GM12873 (cell line): ENCODE data around the gene ANAPC4.

Source experiments
- TF ChIP-seq, protein P1 (sequence below): IDR thresholded peaks from 2 replicates; pipeline ENCODE4 v1.5.1; 2012; ENCODE audit warnings: low read depth, mild to moderate bottlenecking, moderate library complexity, low read length, control low read depth; ENCODE audit not compliant: insufficient read depth; ENCODE audit errors: missing control alignments

Gene ANAPC4

DNA sequence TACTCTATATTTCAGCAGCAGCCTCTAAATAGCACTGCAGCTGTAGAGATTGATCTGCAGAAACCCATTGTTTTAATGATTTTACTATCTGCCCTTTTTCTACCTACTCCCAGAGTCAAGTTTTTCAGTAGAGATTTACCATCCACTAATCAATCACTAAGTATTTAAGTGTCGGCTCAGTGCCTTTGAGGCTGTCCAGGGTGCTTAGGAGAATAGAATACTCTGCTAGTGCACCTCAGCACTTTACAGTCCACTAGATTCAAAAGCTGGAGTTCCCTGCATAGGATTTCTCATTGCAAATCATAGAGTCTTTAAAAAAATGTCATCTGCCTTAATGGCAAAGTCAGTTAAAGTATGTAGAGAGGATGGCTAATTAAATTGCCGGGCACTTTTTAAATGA is 29.6 kb upstream of the ANAPC4 start:
- TF ChIP-seq, protein P1, sequence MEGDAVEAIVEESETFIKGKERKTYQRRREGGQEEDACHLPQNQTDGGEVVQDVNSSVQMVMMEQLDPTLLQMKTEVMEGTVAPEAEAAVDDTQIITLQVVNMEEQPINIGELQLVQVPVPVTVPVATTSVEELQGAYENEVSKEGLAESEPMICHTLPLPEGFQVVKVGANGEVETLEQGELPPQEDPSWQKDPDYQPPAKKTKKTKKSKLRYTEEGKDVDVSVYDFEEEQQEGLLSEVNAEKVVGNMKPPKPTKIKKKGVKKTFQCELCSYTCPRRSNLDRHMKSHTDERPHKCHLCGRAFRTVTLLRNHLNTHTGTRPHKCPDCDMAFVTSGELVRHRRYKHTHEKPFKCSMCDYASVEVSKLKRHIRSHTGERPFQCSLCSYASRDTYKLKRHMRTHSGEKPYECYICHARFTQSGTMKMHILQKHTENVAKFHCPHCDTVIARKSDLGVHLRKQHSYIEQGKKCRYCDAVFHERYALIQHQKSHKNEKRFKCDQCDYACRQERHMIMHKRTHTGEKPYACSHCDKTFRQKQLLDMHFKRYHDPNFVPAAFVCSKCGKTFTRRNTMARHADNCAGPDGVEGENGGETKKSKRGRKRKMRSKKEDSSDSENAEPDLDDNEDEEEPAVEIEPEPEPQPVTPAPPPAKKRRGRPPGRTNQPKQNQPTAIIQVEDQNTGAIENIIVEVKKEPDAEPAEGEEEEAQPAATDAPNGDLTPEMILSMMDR = no peak

DNA sequence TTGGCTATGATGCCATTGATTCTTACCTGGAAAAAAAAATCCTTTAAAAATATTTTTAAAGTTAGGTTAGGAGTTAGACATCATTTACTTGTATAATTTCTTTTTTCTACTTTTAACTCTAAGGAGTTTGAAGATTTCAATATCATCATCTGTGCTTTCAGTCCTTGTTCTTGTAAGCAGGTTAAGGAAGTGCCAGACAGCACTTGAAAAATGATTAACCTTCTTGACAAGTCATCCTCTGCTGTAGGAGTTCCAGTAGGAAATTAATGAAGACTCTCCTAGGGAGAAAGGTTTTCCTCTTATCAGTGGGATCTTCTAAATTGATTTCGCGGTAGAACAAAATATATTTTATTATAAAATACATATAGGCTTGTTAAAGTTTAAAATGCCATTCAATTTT is 29.1 kb upstream of the ANAPC4 start:
- TF ChIP-seq, protein P1 = no peak

DNA sequence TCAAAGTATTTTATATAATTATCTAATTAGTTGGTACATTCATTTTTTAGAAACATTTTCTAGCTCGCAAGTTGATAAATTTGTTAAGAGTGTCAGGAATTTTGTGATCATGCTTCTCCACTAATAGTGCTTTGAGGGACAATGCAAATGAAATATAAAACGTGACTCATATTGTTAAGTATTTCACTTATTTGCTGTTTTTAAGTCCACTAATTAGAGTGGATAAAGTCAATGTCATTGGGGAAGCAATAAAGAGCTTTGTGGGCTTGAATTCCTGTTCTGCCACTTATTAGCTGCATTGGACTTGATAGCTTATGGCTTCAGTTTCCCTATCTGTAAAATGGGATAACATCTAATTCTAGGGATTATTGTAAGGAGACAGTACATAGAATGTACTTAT is 26.5 kb upstream of the ANAPC4 start:
- TF ChIP-seq, protein P1 = no peak

DNA sequence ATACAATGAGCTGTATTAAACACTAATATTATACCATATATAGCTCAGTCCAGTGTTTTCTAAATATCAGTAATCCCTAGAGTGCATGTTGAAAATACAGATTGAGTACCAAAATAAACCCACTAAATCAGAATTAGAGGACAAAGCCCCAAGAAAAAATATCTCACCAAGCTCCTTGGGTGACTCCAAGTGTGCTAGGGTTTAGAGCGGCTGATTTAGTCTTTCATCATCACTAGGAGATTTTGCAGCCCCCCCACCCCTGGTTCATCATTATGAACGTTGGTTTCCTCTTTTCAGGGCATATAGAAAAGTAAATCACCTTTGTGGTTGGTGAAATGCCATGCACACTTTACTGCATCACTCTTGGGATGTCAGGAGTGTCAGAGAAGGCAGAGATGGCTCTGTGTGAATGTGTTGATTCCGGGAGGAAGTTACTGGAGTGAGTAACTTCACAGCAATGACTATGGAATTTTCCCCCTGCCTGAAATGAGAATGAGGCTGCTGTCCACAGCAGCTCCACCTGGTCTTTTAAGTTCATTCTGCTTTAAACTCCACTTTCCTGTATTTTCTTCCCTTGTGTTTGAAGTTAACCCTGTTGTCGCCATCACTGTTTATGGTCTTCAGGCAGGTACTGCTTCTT is 25.2 kb upstream of the ANAPC4 start:
- TF ChIP-seq, protein P1 = no peak

DNA sequence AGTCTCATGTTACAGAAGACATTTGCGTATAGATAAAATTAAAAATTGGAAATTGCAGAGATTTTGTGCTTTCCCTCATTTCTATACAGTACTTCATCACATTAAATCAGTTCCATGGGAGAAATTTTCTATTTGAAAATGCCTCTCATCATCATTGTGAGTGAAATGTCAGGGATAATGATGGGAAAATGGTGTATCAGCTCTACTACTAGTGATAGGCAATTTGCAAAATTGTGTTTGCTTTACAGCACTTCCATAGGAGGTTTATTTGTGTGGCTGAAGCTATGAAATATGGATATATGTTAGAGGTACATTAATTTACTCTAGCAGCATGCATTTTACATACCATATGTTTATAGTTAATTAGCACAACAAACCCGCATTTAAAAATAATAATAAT is 21.0 kb upstream of the ANAPC4 start:
- TF ChIP-seq, protein P1 = no peak

DNA sequence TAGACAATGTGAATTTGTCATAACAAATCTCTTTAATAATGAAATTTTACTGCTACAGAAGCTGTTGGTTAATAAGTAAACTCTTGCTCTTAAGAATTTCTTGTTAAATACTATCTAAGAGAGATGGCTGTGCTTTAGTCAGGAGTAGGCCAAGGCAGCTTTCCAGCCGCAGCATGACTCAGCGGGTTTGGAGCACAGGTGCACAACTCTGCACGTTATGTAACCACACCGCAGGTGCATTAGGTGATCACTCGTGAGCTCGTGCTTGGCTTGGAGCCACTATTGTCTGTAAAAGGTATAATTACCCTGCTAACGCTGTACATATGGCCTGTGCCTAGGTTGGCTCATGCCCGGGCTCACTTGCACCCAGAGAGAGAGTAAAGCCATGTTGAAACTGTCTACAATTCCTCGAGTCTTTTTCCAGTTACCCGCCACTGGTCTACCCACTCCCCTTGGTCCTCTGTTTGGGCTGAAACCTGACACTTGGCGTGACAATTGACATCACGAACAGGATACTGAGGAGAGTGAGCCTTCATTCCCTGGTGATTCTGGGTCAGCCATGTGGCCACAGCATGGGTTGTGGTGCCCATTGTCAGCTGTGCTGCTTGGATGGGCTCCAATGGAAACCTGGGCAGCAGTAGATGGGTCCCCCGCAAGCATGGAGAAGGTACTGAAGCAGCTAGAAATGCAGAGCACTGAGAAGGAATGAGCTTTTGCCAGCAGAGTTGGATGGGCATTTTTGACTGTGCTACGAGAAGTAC is 18.4 kb upstream of the ANAPC4 start:
- TF ChIP-seq, protein P1 = no peak

DNA sequence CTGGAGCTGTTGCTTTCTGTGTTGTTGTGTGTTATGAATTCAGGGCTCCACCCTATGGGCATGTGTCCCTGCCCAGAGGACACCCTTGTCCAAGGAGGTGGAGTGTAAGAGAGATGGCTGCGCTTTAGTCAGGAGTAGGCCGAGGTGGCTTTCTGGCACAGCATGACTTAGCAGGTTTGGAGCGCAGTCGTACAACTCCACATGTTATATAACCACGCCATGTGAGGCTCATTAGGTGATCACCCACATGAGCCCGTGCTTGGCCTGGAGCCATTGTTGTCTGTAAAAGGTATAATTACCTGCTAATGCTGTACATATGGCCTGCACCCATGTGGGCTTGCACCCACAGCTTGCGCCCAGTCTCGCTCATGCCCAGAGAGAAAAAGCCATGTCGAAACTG is 15.8 kb upstream of the ANAPC4 start:
- TF ChIP-seq, protein P1 = no peak
